Endothelial cell of umbilical vein (primary cell): ENCODE results near the gene MKLN1. TPM values are rescaled to one million over a fixed set of nuclear protein-coding genes. Genes with fewer than 3 reads are reported as not detected.

Experiments used
- BruUV-seq: library from RNA; stranded (reverse); fragments of 400-500 nt; replicated peaks from 2 replicates; lab custom pipeline; 2021; lab: Mats Ljungman, UMichigan
- CTCF ChIA-PET: fragments of 300-600, 350-600 bp; sonication (Branson Sonifier 250); formaldehyde crosslinking; loops from one replicate; lab custom pipeline; 2021; ENCODE audit warnings: antibody characterized with exemption, inconsistent platforms; lab: Charles Lee
- POLR2A ChIA-PET: fragments of 300-600, 350-600 bp; sonication (Branson Sonifier 250); formaldehyde crosslinking; loops from one replicate; lab custom pipeline; 2021; ENCODE audit warnings: antibody characterized with exemption, inconsistent platforms; lab: Charles Lee
- DNase-seq: peaks from one replicate; pipeline ENCODE4 v3.0.0-alpha.2; 2011; ENCODE audit warnings: low read depth, low spot score
- FAIRE-seq: peaks from 2 replicates; lab custom pipeline; 2011; peaks lifted over from hg19 to GRCh38; lab: Jason Lieb, UNC
- H2AFZ ChIP-seq: 2 replicates; pipeline ENCODE4 v1.6.0; 2012; ENCODE audit warnings: low read depth, low read length, control low read depth, inconsistent platforms
- H3K27ac ChIP-seq: 2 replicates; pipeline ENCODE4 v1.5.1; 2011; ENCODE audit warnings: low read depth, mild to moderate bottlenecking, control low read depth, low read length, moderate library complexity; ENCODE audit not compliant: insufficient read depth
- H3K27me3 ChIP-seq, 2 experiments: 2 replicates each; pipeline versions ENCODE4 v1.6.0 to v1.6.1; 2011; ENCODE audit warnings: low read length in 2 of 2, mixed read lengths in 1 of 2; ENCODE audit not compliant: control insufficient read depth in 2 of 2, insufficient read depth in 2 of 2
- H3K36me3 ChIP-seq, 2 experiments: 2 replicates in 1 of 2; 3 replicates in 1 of 2; pipeline ENCODE4 v1.5.1; 2011; ENCODE audit warnings: low read length in 2 of 2, mild to moderate bottlenecking in 1 of 2, moderate library complexity in 1 of 2; ENCODE audit not compliant: control insufficient read depth in 2 of 2, insufficient read depth in 2 of 2; ENCODE audit errors: extremely low read depth in 1 of 2
- H3K4me1 ChIP-seq: 3 replicates; pipeline ENCODE4 v1.5.1; 2011; ENCODE audit warnings: mild to moderate bottlenecking, low read length; ENCODE audit not compliant: control insufficient read depth, insufficient read depth; ENCODE audit errors: extremely low read depth
- H3K4me2 ChIP-seq: 2 replicates; pipeline ENCODE4 v1.6.1; 2011; ENCODE audit warnings: low read length, control low read depth, mixed read lengths; ENCODE audit not compliant: insufficient read depth
- H3K4me3 ChIP-seq, 3 experiments: fragments of 200-600 bp in 1 of 3; sonication (generic), shearing (Covaris generic) in 1 of 3; replicated peaks in 1 of 3; 2 replicates each; pipeline ENCODE4 v1.5.1; 2011 to 2016; ENCODE audit warnings: control low read depth in 3 of 3, low read length in 3 of 3, mild to moderate bottlenecking in 2 of 3, inconsistent platforms in 1 of 3, low read depth in 1 of 3, moderate library complexity in 1 of 3; ENCODE audit not compliant: insufficient read depth in 1 of 3
- H3K79me2 ChIP-seq: 2 replicates; pipeline ENCODE4 v1.6.0; 2012; ENCODE audit warnings: low read length, inconsistent platforms; ENCODE audit not compliant: control insufficient read depth, insufficient read depth
- H3K9ac ChIP-seq: replicated peaks from 2 replicates; pipeline ENCODE3; 2011; ENCODE audit warnings: low read length, control low read depth; ENCODE audit not compliant: insufficient read depth; ENCODE audit errors: extremely low read depth
- H3K9me1 ChIP-seq: replicated peaks from 3 replicates; pipeline ENCODE4 v1.6.0; 2011; ENCODE audit warnings: mild to moderate bottlenecking, low read length; ENCODE audit not compliant: control insufficient read depth, insufficient read depth; ENCODE audit errors: extremely low read depth
- H3K9me3 ChIP-seq: replicated peaks from 2 replicates; pipeline ENCODE4 v1.5.1; 2012; ENCODE audit warnings: low read length, inconsistent platforms; ENCODE audit not compliant: control insufficient read depth, insufficient read depth
- H4K20me1 ChIP-seq: replicated peaks from 2 replicates; pipeline ENCODE3; 2011; ENCODE audit warnings: mild to moderate bottlenecking, low read length; ENCODE audit not compliant: control insufficient read depth, insufficient read depth; ENCODE audit errors: extremely low read depth
- EZH2 ChIP-seq: IDR thresholded peaks from 2 replicates; pipeline ENCODE4 v1.6.1; 2012; ENCODE audit warnings: borderline replicate concordance, low read depth, mild to moderate bottlenecking, moderate library complexity, low read length, inconsistent platforms; ENCODE audit not compliant: severe bottlenecking
- FOS ChIP-seq: IDR thresholded peaks from 2 replicates; pipeline ENCODE4 v1.6.1; 2011; ENCODE audit warnings: mild to moderate bottlenecking, low read length, moderate library complexity, borderline replicate concordance; ENCODE audit not compliant: insufficient read depth
- GATA2 ChIP-seq: IDR thresholded peaks from 2 replicates; pipeline ENCODE4 v1.7.0; 2011; ENCODE audit warnings: low read depth, mild to moderate bottlenecking, moderate library complexity, mixed read lengths, low read length; ENCODE audit not compliant: insufficient read length, insufficient read depth
- JUN ChIP-seq: IDR thresholded peaks from 2 replicates; pipeline ENCODE4 v1.6.1; 2011; ENCODE audit warnings: borderline replicate concordance, low read depth; ENCODE audit not compliant: insufficient read length, insufficient read depth
- MYC ChIP-seq: IDR thresholded peaks from one replicate; pipeline ENCODE4 v1.6.1; 2011; ENCODE audit warnings: mild to moderate bottlenecking, low read depth, low read length
- POLR2A ChIP-seq: IDR thresholded peaks from 2 replicates; pipeline ENCODE4 v1.6.1; 2012; ENCODE audit warnings: low read depth, mild to moderate bottlenecking, control low read depth, low read length
- POLR2AphosphoS5 ChIP-seq: IDR thresholded peaks from 2 replicates; pipeline ENCODE4 v1.6.1; 2012; ENCODE audit warnings: low read depth, mild to moderate bottlenecking, control low read depth, low read length, moderate library complexity; ENCODE audit not compliant: insufficient read depth
- dilution Hi-C: fragments of 300-500 bp; cut with MboI; formaldehyde crosslinking; loops from one replicate; pipeline ENCODE4 v1.15.0; 2019; ENCODE audit warnings: low sequenced_read_pairs; ENCODE audit not compliant: extremely low pct_ligation_motif_present
- intact Hi-C: fragments of 100-400 bp; cut with micrococcal nuclease; formaldehyde crosslinking; loops from one replicate; pipeline ENCODE4 v1.10.0; 2022
- polyA plus RNA-seq, 4 experiments: library from polyadenylated mRNA; depleted of rRNA in 3 of 4; stranded (reverse) in 3 of 4; unstranded in 1 of 4; fragments of >200 nt; gene quantifications; 2 replicates each; pipeline versions ENCODE4 v1.2.1 to v1.2.3, GENCODE V29; 2011 to 2012; ENCODE audit warnings: missing spikeins in 1 of 4
- total RNA-seq: library from RNA; stranded (reverse); gene quantifications from 2 replicates; pipeline ENCODE4 v1.2.3, GENCODE V29; 2021
- TF ChIP-seq, protein P1 (sequence below): IDR thresholded peaks from 2 replicates; pipeline ENCODE4 v1.6.1; 2011; ENCODE audit not compliant: insufficient read depth, insufficient read length
- TF ChIP-seq, protein P2 (sequence below), 2 donors: IDR thresholded peaks; 1 replicate in 1 of 2; 2 replicates in 1 of 2; pipeline ENCODE4 v1.5.1; 2011; ENCODE audit warnings: low read length in 2 of 2, mild to moderate bottlenecking in 2 of 2, moderate library complexity in 2 of 2, control low read depth in 1 of 2, inconsistent platforms in 1 of 2, low read depth in 1 of 2; ENCODE audit not compliant: insufficient read depth in 1 of 2; ENCODE audit errors: extremely low read depth in 1 of 2

Gene MKLN1
- total and polyA plus RNA-seq, 2 donors (not counting 3 experiments of a cell fraction or from before 2014, with no cell fraction given), result 12.2 to 32.1 TPM

DNA sequence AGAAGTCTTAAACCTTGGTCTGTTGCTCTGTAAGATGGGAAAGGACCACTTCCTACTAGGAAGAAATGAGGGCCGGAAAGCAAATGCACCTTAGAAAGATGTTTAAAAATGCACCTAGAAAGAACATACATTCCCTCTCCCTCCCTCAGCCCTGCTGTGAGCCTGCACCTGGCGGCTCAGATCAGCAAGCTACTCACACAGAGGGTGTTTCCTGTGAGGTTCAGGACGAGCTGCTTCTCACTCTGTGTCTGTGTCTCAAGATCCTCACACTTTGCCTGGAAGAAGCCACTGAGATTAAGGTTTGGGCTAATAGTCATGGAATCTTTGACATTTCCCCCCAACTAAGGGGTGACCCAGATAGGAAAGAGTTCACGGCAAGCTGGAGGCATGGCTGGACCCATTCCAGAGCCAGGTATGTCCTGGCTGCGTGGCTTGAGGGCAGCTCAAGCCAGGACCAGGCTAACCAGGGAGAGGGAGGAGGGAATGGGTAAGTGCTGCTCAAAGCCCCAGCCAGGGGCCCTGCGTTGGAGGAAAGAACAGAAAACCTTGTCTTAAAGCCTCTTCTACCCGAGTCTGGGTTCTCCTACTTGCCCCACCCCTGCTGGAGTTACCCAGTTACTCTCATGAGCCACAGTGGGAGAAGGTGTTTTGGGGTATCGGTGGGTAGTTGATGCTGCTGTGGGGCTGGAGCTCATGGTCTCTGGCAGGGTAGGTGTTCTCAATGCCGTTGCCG lies 181.2 kb downstream of the MKLN1 start:
- no peaks in the 10 kb centered on the region for H3K9me3 ChIP-seq
- DNase-seq, result no peak
- peaks cover 21% of the 10 kb centered on the region for H3K4me1 ChIP-seq
- H2AFZ ChIP-seq, result no peak overlapping the region
- no peaks in the 10 kb centered on the region for H4K20me1 ChIP-seq
- H3K27me3 ChIP-seq, result no peaks in the 10 kb centered on the region
- no peak for FAIRE-seq
- H3K79me2 ChIP-seq, result peaks cover 32% of the 10 kb centered on the region
- no peak overlapping the region for H3K9ac ChIP-seq
- H3K4me2 ChIP-seq, result no peak overlapping the region
- TF ChIP-seq JUN, result no peak
- TF ChIP-seq MYC, result no peak
- TF ChIP-seq GATA2, result no peak
- no peak for TF ChIP-seq POLR2A
- TF ChIP-seq POLR2AphosphoS5, result no peak
- no peak for TF ChIP-seq EZH2
- CTCF ChIA-PET, result interaction anchor here (1.0 to 8.4 kb wide), 13 partner anchors 9 to 180 kb away, joined by 3 to 79 read pairs (median 4); no protein-coding TSS in a partner anchor
- no peak overlapping the region for H3K27ac ChIP-seq
- H3K36me3 ChIP-seq, result peaks cover 12 to 33% of the 10 kb centered on the region in 2 experiments
- H3K9me1 ChIP-seq, result no peaks in the 10 kb centered on the region
- no TSS peak for BruUV-seq
- intact Hi-C loops (loop anchor here (1.0 kb wide), 3 partner anchors 31 to 145 kb away; no protein-coding TSS in a partner anchor), dilution Hi-C loops (no loop called here)
- POLR2A ChIA-PET, result no interaction called here
- H3K4me3 ChIP-seq, result no peak overlapping the region

DNA sequence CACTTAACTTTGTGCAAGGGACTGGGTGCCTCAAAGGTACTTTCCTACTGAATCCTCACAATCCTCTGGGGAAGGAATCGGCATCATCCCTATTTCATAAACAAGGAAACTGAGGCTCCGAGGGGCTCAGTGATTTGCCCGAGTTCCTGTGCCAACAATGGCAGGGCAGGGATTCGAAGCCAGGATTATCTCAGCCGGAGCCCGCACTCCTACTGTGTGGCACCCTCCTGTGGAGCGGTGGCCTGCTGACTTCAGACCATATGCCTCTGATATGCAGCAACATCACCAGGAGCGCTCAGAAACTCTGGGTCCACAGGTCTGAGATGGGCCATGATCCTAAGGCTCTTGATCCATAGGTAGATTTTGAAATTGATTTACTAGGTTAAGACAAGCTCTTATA lies 182.1 kb downstream of the MKLN1 start:
- dilution Hi-C loops (no loop called here), intact Hi-C loops (loop anchor here (5.0 to 10.0 kb wide), 2 partner anchors 115 to 402 kb away; no protein-coding TSS in a partner anchor)
- H3K4me1 ChIP-seq, result peaks cover 21% of the 10 kb centered on the region
- POLR2A ChIA-PET, result no interaction called here
- H3K9me1 ChIP-seq, result no peaks in the 10 kb centered on the region
- no peak overlapping the region for H3K4me2 ChIP-seq
- TF ChIP-seq, protein P1, sequence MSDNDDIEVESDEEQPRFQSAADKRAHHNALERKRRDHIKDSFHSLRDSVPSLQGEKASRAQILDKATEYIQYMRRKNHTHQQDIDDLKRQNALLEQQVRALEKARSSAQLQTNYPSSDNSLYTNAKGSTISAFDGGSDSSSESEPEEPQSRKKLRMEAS, result no peak
- TF ChIP-seq EZH2, result no peak
- TF ChIP-seq FOS, result no peak
- no peak for TF ChIP-seq MYC
- no peak for TF ChIP-seq POLR2A
- no peak for TF ChIP-seq GATA2
- TF ChIP-seq POLR2AphosphoS5, result no peak
- TF ChIP-seq, protein P2, sequence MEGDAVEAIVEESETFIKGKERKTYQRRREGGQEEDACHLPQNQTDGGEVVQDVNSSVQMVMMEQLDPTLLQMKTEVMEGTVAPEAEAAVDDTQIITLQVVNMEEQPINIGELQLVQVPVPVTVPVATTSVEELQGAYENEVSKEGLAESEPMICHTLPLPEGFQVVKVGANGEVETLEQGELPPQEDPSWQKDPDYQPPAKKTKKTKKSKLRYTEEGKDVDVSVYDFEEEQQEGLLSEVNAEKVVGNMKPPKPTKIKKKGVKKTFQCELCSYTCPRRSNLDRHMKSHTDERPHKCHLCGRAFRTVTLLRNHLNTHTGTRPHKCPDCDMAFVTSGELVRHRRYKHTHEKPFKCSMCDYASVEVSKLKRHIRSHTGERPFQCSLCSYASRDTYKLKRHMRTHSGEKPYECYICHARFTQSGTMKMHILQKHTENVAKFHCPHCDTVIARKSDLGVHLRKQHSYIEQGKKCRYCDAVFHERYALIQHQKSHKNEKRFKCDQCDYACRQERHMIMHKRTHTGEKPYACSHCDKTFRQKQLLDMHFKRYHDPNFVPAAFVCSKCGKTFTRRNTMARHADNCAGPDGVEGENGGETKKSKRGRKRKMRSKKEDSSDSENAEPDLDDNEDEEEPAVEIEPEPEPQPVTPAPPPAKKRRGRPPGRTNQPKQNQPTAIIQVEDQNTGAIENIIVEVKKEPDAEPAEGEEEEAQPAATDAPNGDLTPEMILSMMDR (IDR thresholded peaks at IDR 0.05; ENCODE audit: extremely low read depth in 1 of 2, insufficient read depth in 1 of 2, low read depth in 1 of 2, low read length in 2 of 2), result no peak
- no peak for TF ChIP-seq JUN
- H3K9me3 ChIP-seq, result no peaks in the 10 kb centered on the region
- no peaks in the 10 kb centered on the region for H4K20me1 ChIP-seq
- peaks cover 35% of the 10 kb centered on the region for H3K79me2 ChIP-seq
- no peaks in the 10 kb centered on the region for H3K27me3 ChIP-seq
- DNase-seq (no peak), FAIRE-seq (no peak)
- H2AFZ ChIP-seq, result no peak overlapping the region
- CTCF ChIA-PET, result interaction anchor here (1.2 to 8.4 kb wide), 4 partner anchors 35 to 145 kb away, joined by 4 to 79 read pairs (median 18); no protein-coding TSS in a partner anchor
- peaks cover 10 to 28% of the 10 kb centered on the region in 2 experiments for H3K36me3 ChIP-seq
- no peak overlapping the region for H3K9ac ChIP-seq
- no peak overlapping the region for H3K4me3 ChIP-seq
- no peak overlapping the region for H3K27ac ChIP-seq
- BruUV-seq, result no TSS peak
